Breast epithelium (tissue), 3 donors: Measurements from ENCODE around the gene TBC1D14.

Experiments
- POLR2A ChIP-seq: fragments of 450-650 bp; IDR thresholded peaks from one replicate; pipeline ENCODE4 v1.6.1; 2016; ENCODE audit warnings: antibody characterized with exemption, mild to moderate bottlenecking, moderate library complexity
- POLR2AphosphoS5 ChIP-seq, 3 donors: sonication (generic); formaldehyde crosslinking; IDR thresholded peaks; one replicate each; pipeline ENCODE4 v1.6.1; 2017; ENCODE audit warnings: antibody characterized with exemption in 3 of 3
- TF ChIP-seq, protein P1 (sequence below), 3 donors: fragments of 450-650 bp; IDR thresholded peaks; one replicate each; pipeline ENCODE4 v1.5.1; 2016 to 2017; ENCODE audit warnings: antibody characterized with exemption in 3 of 3, mild to moderate bottlenecking in 3 of 3, moderate library complexity in 3 of 3

DNA sequence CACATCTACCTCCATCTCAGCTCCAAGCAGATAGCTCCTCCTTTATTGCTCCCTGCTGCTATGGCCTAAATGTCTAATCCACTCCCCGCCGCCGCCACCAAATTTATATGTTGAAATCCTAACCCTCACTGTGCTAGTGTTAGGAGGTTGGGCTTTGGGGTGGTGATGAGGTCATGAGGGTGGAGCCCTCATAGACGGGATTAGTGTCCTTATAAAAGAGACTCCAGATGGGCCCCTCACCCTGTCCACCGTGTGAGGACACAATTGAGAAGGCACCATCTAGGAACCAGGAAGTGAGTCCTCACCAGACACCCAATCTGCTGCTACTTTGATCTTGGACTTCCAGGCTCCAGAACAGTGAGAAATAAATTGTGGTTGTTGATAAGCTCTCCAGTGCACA, 13.6 kb upstream of the TBC1D14 start:
- TF ChIP-seq, protein P1, sequence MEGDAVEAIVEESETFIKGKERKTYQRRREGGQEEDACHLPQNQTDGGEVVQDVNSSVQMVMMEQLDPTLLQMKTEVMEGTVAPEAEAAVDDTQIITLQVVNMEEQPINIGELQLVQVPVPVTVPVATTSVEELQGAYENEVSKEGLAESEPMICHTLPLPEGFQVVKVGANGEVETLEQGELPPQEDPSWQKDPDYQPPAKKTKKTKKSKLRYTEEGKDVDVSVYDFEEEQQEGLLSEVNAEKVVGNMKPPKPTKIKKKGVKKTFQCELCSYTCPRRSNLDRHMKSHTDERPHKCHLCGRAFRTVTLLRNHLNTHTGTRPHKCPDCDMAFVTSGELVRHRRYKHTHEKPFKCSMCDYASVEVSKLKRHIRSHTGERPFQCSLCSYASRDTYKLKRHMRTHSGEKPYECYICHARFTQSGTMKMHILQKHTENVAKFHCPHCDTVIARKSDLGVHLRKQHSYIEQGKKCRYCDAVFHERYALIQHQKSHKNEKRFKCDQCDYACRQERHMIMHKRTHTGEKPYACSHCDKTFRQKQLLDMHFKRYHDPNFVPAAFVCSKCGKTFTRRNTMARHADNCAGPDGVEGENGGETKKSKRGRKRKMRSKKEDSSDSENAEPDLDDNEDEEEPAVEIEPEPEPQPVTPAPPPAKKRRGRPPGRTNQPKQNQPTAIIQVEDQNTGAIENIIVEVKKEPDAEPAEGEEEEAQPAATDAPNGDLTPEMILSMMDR (IDR thresholded peaks at IDR 0.05), result no peak
- no peak for TF ChIP-seq POLR2A
- TF ChIP-seq POLR2AphosphoS5 (IDR thresholded peaks at IDR 0.05), result no peak
